ENCODE data around the gene ATP6V1B1. TPM values are rescaled to one million over a fixed set of nuclear protein-coding genes. Genes with fewer than 3 reads are reported as not detected.

ATP6V1B1 gene
- total RNA-seq, 1 donor from 2014 or later = not detected

- H3K27me3 ChIP-seq (ENCODE audit: low read depth) = peaks cover 98% of the 10 kb centered on the region
- DNase-seq = no peak
- H3K27ac ChIP-seq (replicated peaks) = no peak overlapping the region
- H3K36me3 ChIP-seq = no peaks in the 10 kb centered on the region
- H3K4me1 ChIP-seq = peaks cover 6% of the 10 kb centered on the region
- intact Hi-C loops (cut with micrococcal nuclease) = no loop called here
- TF ChIP-seq CTCF (IDR thresholded peaks at IDR 0.05; ENCODE audit: borderline replicate concordance) = no peak
- H3K9me3 ChIP-seq (replicated peaks) = no peaks in the 10 kb centered on the region
- H3K4me3 ChIP-seq = no peak overlapping the region
Measured at GRCh38 chr2:70959851-70960832, 24.4 kb downstream of the ATP6V1B1 start.

GRCh38 chr2:70960833-70961647 lies 25.3 kb downstream of the ATP6V1B1 start:
- Histone ChIP-seq H3K9me3 (replicated peaks) (no peaks in the 10 kb centered on the region), H3K4me3 (no peak overlapping the region), H3K4me1 (peaks cover 9% of the 10 kb centered on the region), H3K27me3 (ENCODE audit: low read depth) (peaks cover 98% of the 10 kb centered on the region), H3K36me3 (no peaks in the 10 kb centered on the region), H3K27ac (replicated peaks) (no peak overlapping the region)
- TF ChIP-seq CTCF (IDR thresholded peaks at IDR 0.05; ENCODE audit: borderline replicate concordance) = no peak
- intact Hi-C loops (cut with micrococcal nuclease) = no loop called here
- DNase-seq = no peak

- Histone ChIP-seq H3K4me1 (peaks cover 9% of the 10 kb centered on the region), H3K36me3 (no peaks in the 10 kb centered on the region), H3K4me3 (no peak overlapping the region), H3K27me3 (ENCODE audit: low read depth) (peaks cover 98% of the 10 kb centered on the region), H3K27ac (replicated peaks) (no peak overlapping the region), H3K9me3 (replicated peaks) (no peaks in the 10 kb centered on the region)
- no peak for DNase-seq
- intact Hi-C loops (cut with micrococcal nuclease) = no loop called here
- no peak for TF ChIP-seq CTCF (IDR thresholded peaks at IDR 0.05; ENCODE audit: borderline replicate concordance)
Measured at GRCh38 chr2:70961648-70961994, 25.9 kb downstream of the ATP6V1B1 start.

- no peaks in the 10 kb centered on the region for H3K36me3 ChIP-seq
- DNase-seq = no peak
- no peaks in the 10 kb centered on the region for H3K9me3 ChIP-seq (replicated peaks)
- H3K4me1 ChIP-seq = peaks cover 9% of the 10 kb centered on the region
- H3K4me3 ChIP-seq = no peak overlapping the region
- no peak overlapping the region for H3K27ac ChIP-seq (replicated peaks)
- intact Hi-C loops (cut with micrococcal nuclease) = no loop called here
- no peak for TF ChIP-seq CTCF (IDR thresholded peaks at IDR 0.05; ENCODE audit: borderline replicate concordance)
- H3K27me3 ChIP-seq (ENCODE audit: low read depth) = peaks cover 99% of the 10 kb centered on the region
Measured at GRCh38 chr2:70962211-70962884, 26.6 kb downstream of the ATP6V1B1 start.
